GM19397 (cell line): ENCODE results near the gene LEMD3.
"Not testable (repeated sequence)": the region's sequence is repeated elsewhere in the genome, so short reads cannot be mapped to it uniquely, and the experiment has no call there.

Source experiments
- ATAC-seq: cut with Tn5 transposase; IDR thresholded peaks from one replicate; pipeline ENCODE4 v1.9.1; 2021; ENCODE audit warnings: mild to moderate bottlenecking, moderate library complexity; ENCODE audit not compliant: unreplicated experiment

LEMD3 gene

GRCh38 chr12:65276916-65277530 is 107.6 kb downstream of the LEMD3 start:
- ATAC-seq: no peak

GRCh38 chr12:65277994-65278575 is 108.7 kb downstream of the LEMD3 start:
- no peak for ATAC-seq

- ATAC-seq: peak; percentile 66
These were observed 109.4 kb downstream of the LEMD3 start, which contains the start of gene MSRB3 for GRCh38 chr12:65278576-65279368. Gene MSRB3 (plus strand): TSS chr12:65278683. CDS start chr12:65308580, 29,897 bp downstream.

- no peak for ATAC-seq
These were observed 110.2 kb downstream of the LEMD3 start for GRCh38 chr12:65279369-65280112.

DNA sequence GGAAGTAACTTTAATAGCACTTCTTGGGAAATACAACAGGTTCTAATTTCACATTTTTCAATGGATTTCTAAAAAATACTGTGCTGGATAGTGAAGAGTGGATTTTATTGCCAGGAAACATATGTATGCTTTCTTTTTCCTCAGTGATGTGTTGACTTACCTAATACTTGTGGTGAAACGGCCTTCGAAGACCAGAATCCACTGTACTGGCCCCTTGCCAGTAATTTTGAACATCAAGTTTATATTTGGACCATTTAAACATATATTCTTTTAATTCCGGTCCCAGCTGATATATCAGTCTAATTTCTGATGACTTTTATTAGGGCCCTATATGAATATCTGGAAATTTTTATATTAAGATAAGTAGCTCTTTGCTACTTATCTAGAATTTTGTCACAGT is 110.9 kb downstream of the LEMD3 start:
- no peak for ATAC-seq

GRCh38 chr12:65282840-65283239 is 113.5 kb downstream of the LEMD3 start:
- no peak for ATAC-seq

GRCh38 chr12:65285532-65285931 is 116.1 kb downstream of the LEMD3 start:
- not testable (repeated sequence) for ATAC-seq

- no peak for ATAC-seq
These were observed 118.0 kb downstream of the LEMD3 start for GRCh38 chr12:65287426-65287825.

DNA sequence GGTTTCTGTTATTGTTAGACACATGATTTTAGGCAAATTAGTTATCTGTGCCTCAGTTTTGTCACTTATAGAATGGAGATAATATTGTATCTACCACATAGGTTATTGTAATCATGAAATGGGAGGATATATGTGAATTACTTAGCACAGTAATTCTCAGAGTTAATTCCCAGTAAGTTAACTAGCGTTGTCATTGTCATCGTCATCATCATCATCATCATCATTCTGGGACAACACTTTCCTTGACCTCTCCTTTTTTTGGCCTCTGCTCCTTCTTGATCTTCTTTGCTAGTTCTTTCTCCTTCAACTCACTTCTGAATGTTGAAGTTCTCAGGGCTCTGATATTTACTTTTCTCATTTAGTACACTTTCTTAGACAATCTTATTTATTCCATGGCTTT is 122.9 kb downstream of the LEMD3 start:
- no peak for ATAC-seq

DNA sequence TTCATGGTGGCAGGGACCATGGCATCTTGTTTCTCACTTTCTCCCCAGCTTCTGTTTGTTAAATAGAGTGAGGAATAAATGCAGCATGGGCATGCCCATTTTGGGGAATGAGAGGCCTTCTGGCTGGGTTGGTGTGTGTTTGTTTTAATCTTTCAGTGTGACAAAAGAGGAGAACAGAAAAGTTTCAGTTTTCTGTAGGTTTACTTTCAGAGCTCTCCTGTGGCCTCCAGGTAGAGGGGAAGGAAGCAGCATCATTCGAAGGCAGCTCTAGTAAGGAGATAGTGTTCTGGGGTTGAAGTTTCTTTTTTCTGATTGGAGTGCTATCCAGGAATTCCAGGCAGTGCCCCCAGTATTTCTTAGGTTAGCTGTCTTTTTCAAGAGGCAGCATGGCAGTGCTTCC is 124.4 kb downstream of the LEMD3 start:
- ATAC-seq: no peak

- no peak for ATAC-seq
These were observed 125.4 kb downstream of the LEMD3 start for GRCh38 chr12:65294641-65295262.

- no peak for ATAC-seq
These were observed 127.3 kb downstream of the LEMD3 start for GRCh38 chr12:65296508-65297265.
